Esophagus muscularis mucosa (tissue), 4 donors: ENCODE measurements around the gene WDR17.

ENCODE experiments used
- EP300 ChIP-seq: sonication (generic); formaldehyde crosslinking; IDR thresholded peaks from one replicate; pipeline ENCODE4 v1.6.1; 2017; ENCODE audit warnings: antibody characterized with exemption
- POLR2A ChIP-seq: fragments of 450-650 bp; IDR thresholded peaks from one replicate; pipeline ENCODE4 v1.6.1; 2017; ENCODE audit warnings: antibody characterized with exemption, moderate library complexity, mild to moderate bottlenecking, low read depth
- POLR2AphosphoS5 ChIP-seq, 2 donors: sonication (generic); formaldehyde crosslinking; IDR thresholded peaks; one replicate each; pipeline ENCODE4 v1.6.1; 2017; ENCODE audit warnings: antibody characterized with exemption in 2 of 2
- TF ChIP-seq, protein P1 (sequence below), 3 experiments: fragments of 200-600 bp in 2 of 3; fragments of 450-650 bp in 1 of 3; sonication (generic) in 2 of 3; IDR thresholded peaks; one replicate each; pipeline ENCODE4 v1.5.1; 2017 to 2019; ENCODE audit warnings: antibody characterized with exemption in 3 of 3, mild to moderate bottlenecking in 2 of 3, moderate library complexity in 1 of 3

DNA sequence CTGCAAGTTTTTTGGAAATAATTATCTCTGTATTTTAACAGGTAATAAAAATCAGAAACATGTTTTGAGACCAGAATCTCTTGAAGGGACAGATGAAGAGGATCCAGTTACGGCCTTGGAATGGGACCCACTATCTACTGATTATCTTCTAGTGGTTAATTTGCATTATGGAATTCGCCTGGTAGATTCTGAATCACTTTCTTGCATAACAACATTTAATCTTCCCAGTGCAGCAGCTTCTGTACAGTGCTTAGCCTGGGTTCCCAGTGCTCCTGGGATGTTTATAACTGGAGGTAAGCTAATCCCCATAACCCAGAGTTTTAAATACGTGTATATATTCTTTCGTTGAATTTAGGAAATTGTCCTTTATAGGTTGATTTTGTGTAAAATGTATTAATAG is 59.4 kb downstream of the WDR17 start:
- TF ChIP-seq, protein P1, sequence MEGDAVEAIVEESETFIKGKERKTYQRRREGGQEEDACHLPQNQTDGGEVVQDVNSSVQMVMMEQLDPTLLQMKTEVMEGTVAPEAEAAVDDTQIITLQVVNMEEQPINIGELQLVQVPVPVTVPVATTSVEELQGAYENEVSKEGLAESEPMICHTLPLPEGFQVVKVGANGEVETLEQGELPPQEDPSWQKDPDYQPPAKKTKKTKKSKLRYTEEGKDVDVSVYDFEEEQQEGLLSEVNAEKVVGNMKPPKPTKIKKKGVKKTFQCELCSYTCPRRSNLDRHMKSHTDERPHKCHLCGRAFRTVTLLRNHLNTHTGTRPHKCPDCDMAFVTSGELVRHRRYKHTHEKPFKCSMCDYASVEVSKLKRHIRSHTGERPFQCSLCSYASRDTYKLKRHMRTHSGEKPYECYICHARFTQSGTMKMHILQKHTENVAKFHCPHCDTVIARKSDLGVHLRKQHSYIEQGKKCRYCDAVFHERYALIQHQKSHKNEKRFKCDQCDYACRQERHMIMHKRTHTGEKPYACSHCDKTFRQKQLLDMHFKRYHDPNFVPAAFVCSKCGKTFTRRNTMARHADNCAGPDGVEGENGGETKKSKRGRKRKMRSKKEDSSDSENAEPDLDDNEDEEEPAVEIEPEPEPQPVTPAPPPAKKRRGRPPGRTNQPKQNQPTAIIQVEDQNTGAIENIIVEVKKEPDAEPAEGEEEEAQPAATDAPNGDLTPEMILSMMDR (IDR thresholded peaks at IDR 0.05), result no peak
- TF ChIP-seq EP300 (no peak), POLR2A (no peak), POLR2AphosphoS5 (IDR thresholded peaks at IDR 0.05) (no peak)
